Spinal cord (tissue), 10 donors: Measurements from ENCODE around the gene HOXA7. TPM values are rescaled to one million over a fixed set of nuclear protein-coding genes. Genes with fewer than 3 reads are reported as not detected.

Experiments used
- DNase-seq, 6 donors: peaks; one replicate each; pipeline versions ENCODE4 v3.0.0 to v3.0.0-alpha.2; 2013 to 2015; ENCODE audit warnings: low spot score in 6 of 6, low read depth in 4 of 6
- H3K27ac ChIP-seq: one replicate; pipeline ENCODE4 v1.5.1; 2013; ENCODE audit warnings: low read depth, low read length, control low read depth
- H3K27me3 ChIP-seq: one replicate; pipeline ENCODE4 v1.6.1; 2013; ENCODE audit warnings: low read length; ENCODE audit not compliant: control insufficient read depth, insufficient read depth
- H3K36me3 ChIP-seq: one replicate; pipeline ENCODE4 v1.6.1; 2013; ENCODE audit warnings: low read length; ENCODE audit not compliant: control insufficient read depth, insufficient read depth
- H3K4me1 ChIP-seq: one replicate; pipeline ENCODE4 v1.6.1; 2013; ENCODE audit warnings: low read length; ENCODE audit not compliant: control insufficient read depth, insufficient read depth
- H3K4me3 ChIP-seq: one replicate; pipeline ENCODE4 v1.5.1; 2013; ENCODE audit warnings: low read depth, low read length, control low read depth
- H3K9me3 ChIP-seq: one replicate; pipeline ENCODE4 v1.6.1; 2013; ENCODE audit warnings: low read length; ENCODE audit not compliant: control insufficient read depth, insufficient read depth
- WGBS: methylation state at CpG from one replicate; pipeline ENCODE4 v1.1.5; 2013; ENCODE audit warnings: missing lambda C conversion rate; ENCODE audit not compliant: insufficient coverage; 5-methylcytosine and 5-hydroxymethylcytosine counted together
- polyA plus RNA-seq, 2 donors: library from polyadenylated mRNA; unstranded; fragments of 120-200 nt; gene quantifications; one replicate each; pipeline ENCODE4 v1.2.1, GENCODE V29; 2013; ENCODE audit not compliant: insufficient read length in 2 of 2
- total RNA-seq, 2 donors: library from RNA; depleted of rRNA in 1 of 2; stranded (reverse); fragments of 120-200 nt in 1 of 2; fragments of >200 nt in 1 of 2; gene quantifications; one replicate each; pipeline versions ENCODE4 v1.2.3 to v1.2.4, GENCODE V29; 2013 to 2014
- donor health status: healthy.

Gene HOXA7
- total and polyA plus RNA-seq, 4 donors, result 9.6 to 111 (median 52.1) TPM

DNA sequence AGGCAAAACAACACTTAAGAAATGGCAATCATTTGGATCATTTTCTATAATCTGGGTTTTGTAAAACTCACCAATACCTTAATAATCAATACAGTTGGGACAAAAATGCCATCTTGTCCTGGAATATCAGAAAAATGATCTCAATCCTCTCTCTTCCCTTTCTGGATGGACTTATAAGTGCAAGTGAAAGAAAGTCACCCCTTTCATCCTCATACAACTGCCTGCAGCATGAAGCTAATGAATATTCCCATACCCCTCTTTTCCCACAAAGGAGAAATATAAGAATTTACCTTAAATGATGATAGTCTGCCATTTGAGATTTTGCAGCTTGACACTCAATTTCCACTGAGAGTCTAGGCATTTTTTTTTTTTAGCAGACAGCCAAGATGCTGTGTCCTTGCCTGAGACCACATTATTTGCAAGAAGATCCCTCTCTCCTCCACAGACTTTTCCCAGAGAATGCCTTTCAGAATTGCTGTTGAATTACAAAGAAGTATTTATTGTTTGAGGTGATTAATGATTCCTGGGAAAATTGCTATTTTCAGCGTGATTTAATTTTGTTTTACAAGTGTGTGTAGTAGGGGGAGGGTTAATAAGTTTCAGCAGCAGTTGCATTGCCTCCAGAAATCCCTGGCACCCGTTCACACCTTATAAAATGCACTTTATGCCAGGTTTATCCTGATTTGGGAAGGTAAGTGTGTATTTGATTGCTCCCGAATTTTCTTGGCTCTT is 29.7 kb downstream of the HOXA7 start:
- no peak for DNase-seq
- no CpG with 5 or more reads among the region's 3 CpGs for WGBS
- H3K4me3 ChIP-seq, result no peak overlapping the region
- peaks cover 22% of the 10 kb centered on the region for H3K36me3 ChIP-seq
- H3K4me1 ChIP-seq, result peaks cover 59% of the 10 kb centered on the region
- H3K9me3 ChIP-seq, result no peaks in the 10 kb centered on the region
- peak overlapping the region; percentile 98 for H3K27ac ChIP-seq
- H3K27me3 ChIP-seq, result peaks cover 5% of the 10 kb centered on the region

DNA sequence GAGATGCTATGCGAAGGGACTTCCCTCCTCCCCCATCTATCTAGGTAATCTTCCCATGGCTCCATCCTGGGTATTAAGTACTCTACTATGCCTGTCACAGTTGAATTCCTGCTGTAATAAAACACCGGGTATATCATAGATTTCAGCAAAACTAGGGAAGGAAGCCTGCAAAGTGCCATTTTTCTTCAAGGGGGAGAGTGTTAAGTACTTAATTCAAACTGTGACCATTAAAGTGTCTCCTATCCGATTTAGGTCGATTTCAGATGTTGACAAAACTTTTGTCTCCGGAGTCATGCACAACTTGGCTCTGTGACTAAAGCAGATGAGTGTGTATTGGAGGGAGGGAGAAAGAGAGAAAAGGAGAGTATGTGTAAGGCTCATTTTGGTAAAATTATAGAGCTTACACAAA is 30.5 kb downstream of the HOXA7 start:
- Histone ChIP-seq H3K9me3 (no peaks in the 10 kb centered on the region), H3K27me3 (peaks cover 5% of the 10 kb centered on the region), H3K36me3 (peaks cover 22% of the 10 kb centered on the region), H3K4me3 (no peak overlapping the region), H3K4me1 (peaks cover 56% of the 10 kb centered on the region), H3K27ac (peak overlapping the region; percentile 98)
- 31% methylated on average over 2 of the region's 5 CpGs for WGBS
- DNase-seq, result peak in 1 of 6 donors; percentile 85

DNA sequence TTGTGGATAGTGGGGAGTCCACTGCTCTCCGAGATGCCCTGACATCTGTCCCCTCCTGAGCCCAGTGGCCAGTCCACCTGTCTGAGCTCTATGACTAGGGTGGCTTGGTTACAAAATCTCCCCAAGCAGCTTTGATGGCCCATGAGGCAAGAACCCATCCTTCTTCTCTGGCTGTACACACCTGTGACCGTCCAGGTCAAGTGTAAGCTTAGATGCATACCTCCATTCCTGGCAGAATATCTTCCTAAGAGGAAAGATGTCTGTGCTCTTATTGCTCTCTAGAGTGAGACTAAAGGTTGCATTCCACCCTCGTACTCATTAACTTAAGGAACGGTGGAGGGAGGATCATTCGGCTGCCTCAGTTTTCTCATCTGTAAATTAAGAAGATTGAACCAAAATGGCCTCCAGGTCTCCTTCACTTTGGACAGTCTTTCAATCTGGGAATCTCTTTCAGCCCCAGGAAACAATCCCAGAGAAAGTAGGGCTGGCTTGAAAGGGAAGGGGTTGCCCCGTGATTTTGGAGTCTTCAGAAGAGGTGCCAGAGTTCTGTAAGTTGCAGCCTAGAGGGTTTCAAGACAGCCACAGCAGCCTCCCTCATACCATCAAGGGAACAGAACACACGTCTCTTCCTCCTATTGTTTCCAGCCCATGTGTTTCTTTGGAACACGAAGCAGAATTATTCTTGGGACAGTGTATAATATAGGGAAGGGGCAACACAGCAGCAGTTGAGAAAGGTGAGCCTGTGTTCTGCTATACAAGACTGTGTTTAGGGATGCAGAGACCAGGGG is 31.4 kb downstream of the HOXA7 start:
- Histone ChIP-seq H3K9me3 (no peaks in the 10 kb centered on the region), H3K27me3 (peaks cover 8% of the 10 kb centered on the region), H3K36me3 (peaks cover 22% of the 10 kb centered on the region), H3K27ac (peak overlapping the region; percentile 98), H3K4me3 (no peak overlapping the region), H3K4me1 (peaks cover 63% of the 10 kb centered on the region)
- no peak for DNase-seq
- WGBS, result 40% methylated on average over 2 of the region's 8 CpGs

DNA sequence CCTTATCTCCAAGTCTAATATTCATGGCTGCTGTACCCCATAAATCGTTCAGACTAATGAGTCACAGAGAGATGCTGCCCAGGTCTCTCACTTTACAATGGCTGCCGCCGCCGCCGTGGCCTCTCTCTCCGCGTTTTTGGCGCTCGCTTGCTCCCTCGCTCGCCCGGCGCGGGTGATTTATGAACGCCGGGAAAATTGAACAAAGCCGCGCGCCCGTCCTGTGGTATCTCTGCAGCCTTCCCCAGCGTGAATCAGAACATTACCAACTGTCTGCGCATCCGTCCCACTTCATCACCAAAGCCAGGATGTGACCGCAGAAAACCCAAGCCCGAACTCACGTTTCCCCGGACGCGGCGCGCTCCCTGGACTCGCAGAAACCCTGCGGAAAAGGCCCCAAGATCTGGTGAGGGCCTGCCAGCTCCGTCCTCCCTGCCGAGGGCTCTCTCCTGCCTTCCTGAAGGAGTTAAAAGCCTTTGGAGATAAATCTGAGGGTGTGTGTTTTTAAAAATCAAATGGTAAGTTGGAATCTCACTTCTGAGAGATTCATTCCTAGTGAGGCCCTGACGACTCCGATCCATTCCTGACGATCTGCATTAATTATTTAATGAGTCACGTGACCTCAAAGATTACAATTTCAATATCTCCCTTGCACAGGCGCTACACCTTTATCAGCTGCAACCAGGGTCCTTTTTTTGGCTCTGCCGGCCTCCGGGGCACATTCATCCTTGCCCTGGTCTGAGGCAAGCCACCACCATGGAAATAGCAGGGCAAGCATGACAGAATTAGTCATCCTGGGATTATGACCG is 32.2 kb downstream of the HOXA7 start:
- H3K36me3 ChIP-seq, result peaks cover 19% of the 10 kb centered on the region
- peaks cover 8% of the 10 kb centered on the region for H3K27me3 ChIP-seq
- DNase-seq, result peak in 2 of 6 donors; percentile 75 to 91
- peak overlapping the region; percentile 98 for H3K27ac ChIP-seq
- H3K4me1 ChIP-seq, result peaks cover 62% of the 10 kb centered on the region
- 16% methylated on average over 41 of the region's 43 CpGs for WGBS
- H3K4me3 ChIP-seq, result peak overlapping the region; percentile 46
- H3K9me3 ChIP-seq, result no peaks in the 10 kb centered on the region

DNA sequence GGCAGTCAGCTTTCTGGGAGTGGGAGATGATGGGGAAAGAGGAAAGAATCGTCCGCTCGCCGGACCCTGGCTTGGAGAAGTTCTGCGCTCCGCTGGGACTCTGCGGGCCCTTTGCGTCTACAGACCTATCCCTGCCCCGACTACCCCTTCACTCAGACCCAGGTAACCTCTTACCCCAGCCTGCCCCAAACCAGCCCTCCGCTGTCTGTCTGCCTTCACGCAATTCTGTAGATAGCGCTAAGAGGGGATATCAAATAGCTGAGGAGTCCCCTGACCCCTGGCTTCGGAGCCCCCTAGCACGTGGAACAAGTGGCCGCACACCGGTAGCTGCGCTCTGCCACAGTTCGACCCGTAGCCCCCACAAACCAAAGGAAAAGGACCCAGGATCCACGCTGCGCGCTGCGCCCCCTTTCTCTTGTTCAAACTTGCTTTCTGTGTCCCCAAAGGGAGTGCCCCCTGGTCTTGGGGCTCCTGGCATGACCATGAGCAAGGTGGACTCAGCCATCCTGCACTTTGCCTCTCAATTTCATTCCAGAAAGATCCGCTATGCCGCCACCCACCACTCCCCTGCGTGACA is 32.9 kb downstream of the HOXA7 start:
- H3K36me3 ChIP-seq, result peaks cover 17% of the 10 kb centered on the region
- peaks cover 60% of the 10 kb centered on the region for H3K4me1 ChIP-seq
- WGBS, result 26% methylated on average over 14 of the region's 26 CpGs
- peak overlapping the region; percentile 46 for H3K4me3 ChIP-seq
- no peak for DNase-seq
- no peaks in the 10 kb centered on the region for H3K9me3 ChIP-seq
- peak overlapping the region; percentile 98 for H3K27ac ChIP-seq
- peaks cover 10% of the 10 kb centered on the region for H3K27me3 ChIP-seq

DNA sequence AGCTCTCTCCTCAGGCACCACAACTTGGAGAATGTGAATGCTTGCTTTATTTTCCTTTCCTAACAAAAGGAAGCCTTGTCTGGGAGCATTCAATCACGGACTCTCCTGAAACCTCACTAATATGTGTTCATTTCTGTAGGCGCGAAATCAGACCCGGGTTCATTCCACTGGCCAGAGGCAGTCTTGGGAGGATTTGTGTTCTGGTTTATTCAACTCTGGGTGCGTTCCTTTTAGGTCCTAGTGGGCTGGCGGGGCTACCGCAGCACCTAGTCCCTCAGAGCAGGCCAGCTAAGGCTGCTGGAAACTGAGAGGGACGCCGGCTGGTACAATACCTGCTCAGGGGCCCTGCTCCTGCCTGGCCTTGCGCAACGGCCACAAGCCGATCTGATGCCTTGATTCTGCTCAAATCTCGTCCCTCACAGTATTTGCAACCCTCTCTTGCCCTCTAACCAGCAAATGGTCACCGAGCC is 33.4 kb downstream of the HOXA7 start:
- Histone ChIP-seq H3K4me1 (peaks cover 66% of the 10 kb centered on the region), H3K27ac (peak overlapping the region; percentile 98), H3K36me3 (peaks cover 18% of the 10 kb centered on the region), H3K27me3 (peaks cover 11% of the 10 kb centered on the region), H3K4me3 (peak overlapping the region; percentile 46), H3K9me3 (no peaks in the 10 kb centered on the region)
- WGBS, result 16% methylated on average over 11 of the region's 14 CpGs
- peak in 2 of 6 donors; percentile 77 to 87 for DNase-seq

DNA sequence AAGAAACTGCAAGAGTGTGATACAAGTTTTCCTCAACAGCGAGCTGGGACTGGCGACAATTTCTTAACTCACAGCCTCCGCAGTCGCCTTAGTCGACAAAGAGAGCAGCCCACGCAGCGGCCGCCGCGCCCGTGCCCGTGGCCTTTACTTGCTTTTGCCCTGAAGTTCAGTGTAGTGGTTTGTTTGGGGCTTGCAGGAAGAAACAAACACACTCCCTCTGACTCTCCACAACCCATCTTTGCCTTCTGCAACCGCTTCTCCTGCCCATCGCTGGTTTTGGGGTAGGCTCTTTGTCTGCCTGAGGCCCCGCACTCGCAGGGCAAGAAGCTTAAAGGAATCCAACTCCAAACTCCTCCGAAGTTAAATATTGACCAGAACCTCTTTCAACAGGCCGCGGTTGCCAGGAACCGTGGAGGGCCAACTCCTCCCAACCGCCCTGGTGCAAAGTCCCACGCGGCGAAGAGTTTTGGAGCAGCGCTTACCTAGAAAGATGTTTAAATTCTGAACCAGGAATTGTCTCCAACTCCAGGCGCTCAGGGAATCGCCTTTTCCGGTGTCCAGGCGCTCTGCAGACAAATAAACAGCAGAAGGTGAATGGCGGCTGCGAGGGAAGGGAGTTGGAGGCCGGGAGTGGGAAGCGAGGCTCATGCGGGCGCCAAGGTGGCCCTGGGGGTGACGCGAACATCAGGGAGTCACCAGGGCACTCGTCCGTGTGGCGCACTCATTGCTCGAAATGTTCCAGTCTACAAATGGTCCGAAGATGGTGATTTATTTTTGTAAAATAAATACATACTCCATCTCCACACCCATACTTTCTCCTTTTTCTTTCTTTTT is 34.2 kb downstream of the HOXA7 start:
- Histone ChIP-seq H3K4me3 (peak overlapping the region; percentile 46), H3K36me3 (peaks cover 25% of the 10 kb centered on the region), H3K4me1 (peaks cover 73% of the 10 kb centered on the region), H3K27ac (peak overlapping the region; percentile 98), H3K27me3 (peaks cover 12% of the 10 kb centered on the region), H3K9me3 (no peaks in the 10 kb centered on the region)
- peak in 1 of 6 donors; percentile 74 for DNase-seq
- 19% methylated on average over 25 of the region's 42 CpGs for WGBS

DNA sequence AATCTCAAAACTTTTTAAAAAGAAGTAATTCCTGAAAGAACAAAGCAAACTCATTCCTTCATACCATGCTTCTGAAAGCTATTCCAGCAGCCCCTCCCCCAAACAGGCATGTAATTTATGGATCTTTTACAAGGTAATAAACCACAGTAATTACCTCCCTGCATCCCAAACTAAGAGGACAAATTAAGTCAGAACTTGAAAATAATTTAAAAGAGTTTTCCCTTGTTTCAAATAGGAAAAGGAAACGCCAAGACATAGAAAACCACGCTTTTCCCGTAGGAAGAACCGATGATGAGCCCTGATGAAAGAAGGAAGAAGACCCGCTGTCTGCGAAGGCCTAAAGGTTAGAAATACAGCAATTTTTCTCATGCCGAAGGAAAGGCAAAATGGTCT is 34.8 kb downstream of the HOXA7 start:
- H3K36me3 ChIP-seq, result peaks cover 28% of the 10 kb centered on the region
- peak overlapping the region; percentile 98 for H3K27ac ChIP-seq
- peaks cover 17% of the 10 kb centered on the region for H3K27me3 ChIP-seq
- no peak for DNase-seq
- peak overlapping the region; percentile 46 for H3K4me3 ChIP-seq
- WGBS, result 14% methylated on average over 7 of the region's 7 CpGs
- H3K4me1 ChIP-seq, result peaks cover 78% of the 10 kb centered on the region
- no peaks in the 10 kb centered on the region for H3K9me3 ChIP-seq
